ENCODE data around the gene TECPR2. TPM values are rescaled to one million over a fixed set of nuclear protein-coding genes. Genes with fewer than 3 reads are reported as not detected.
A peak's percentile ranks its signal among the peaks of the same experiment; 100 is the strongest.

TECPR2 gene
- total RNA-seq, 1 donor from 2014 or later: 8.4 TPM

DNA sequence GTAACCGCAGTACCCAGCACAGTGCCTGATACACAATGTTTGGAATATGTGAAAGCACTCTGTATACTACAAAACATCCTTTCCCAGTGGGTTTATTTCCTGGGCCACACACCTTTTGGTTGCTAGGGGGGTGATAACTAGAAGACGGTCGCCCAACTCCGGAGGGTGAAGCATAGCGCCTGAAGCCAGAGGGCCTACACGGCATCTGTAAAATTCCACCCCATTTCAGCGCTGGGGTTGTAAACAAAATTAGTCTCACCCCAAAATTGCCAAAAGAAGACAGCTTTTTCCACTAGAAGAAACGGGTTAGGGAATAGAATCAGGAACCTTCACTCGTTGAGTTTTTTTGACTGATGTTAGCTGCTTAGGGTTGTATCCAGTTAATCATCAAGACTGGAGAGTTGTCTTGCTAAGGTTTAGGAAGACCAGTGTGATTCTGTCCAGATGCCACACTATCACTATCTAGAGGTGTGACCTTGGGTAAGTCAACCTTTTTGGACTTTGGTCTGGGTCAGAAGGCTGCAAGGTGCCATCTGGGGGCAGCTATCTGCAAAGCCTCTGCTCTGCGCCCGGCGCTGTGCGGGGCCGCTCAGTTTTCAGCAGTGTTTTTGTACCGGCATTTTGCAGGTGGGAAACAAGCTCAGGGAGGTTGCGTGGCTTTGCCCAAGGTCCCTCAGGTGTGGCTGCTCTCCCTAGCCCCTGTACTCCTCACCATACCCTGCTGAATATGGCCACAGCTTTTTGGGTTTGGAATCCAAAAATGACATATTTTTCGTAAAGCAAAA, 41.9 kb upstream of the TECPR2 start:
- Histone ChIP-seq H3K4me3 (peak overlapping the region; percentile 92), H3K4me1 (peaks cover 22% of the 10 kb centered on the region), H3K9me3 (ENCODE audit: low read depth) (no peaks in the 10 kb centered on the region), H3K4me2 (peak overlapping the region; percentile 94), H2AFZ (replicated peaks) (no peak overlapping the region), H3K36me3 (no peaks in the 10 kb centered on the region), H4K20me1 (ENCODE audit: low read depth) (no peaks in the 10 kb centered on the region), H3K27me3 (no peaks in the 10 kb centered on the region), H3K9ac (no peak overlapping the region), H3K27ac (no peak overlapping the region), H3F3A (ENCODE audit: low read depth) (peaks cover 40% of the 10 kb centered on the region), H3K79me2 (ENCODE audit: low read depth) (peaks cover 11% of the 10 kb centered on the region)
- Mint-ChIP-seq H3K4me1 (peaks cover 36% of the 10 kb centered on the region), H3K4me3 (peak overlapping the region; percentile 97), H3K9me3 (peaks cover 5% of the 10 kb centered on the region), H3K27ac (no peak overlapping the region), H3K36me3 (peaks cover 3% of the 10 kb centered on the region), H3K27me3 (ENCODE audit: insufficient read depth, low read depth) (peaks cover 22% of the 10 kb centered on the region)
- TF ChIP-seq, protein P1, sequence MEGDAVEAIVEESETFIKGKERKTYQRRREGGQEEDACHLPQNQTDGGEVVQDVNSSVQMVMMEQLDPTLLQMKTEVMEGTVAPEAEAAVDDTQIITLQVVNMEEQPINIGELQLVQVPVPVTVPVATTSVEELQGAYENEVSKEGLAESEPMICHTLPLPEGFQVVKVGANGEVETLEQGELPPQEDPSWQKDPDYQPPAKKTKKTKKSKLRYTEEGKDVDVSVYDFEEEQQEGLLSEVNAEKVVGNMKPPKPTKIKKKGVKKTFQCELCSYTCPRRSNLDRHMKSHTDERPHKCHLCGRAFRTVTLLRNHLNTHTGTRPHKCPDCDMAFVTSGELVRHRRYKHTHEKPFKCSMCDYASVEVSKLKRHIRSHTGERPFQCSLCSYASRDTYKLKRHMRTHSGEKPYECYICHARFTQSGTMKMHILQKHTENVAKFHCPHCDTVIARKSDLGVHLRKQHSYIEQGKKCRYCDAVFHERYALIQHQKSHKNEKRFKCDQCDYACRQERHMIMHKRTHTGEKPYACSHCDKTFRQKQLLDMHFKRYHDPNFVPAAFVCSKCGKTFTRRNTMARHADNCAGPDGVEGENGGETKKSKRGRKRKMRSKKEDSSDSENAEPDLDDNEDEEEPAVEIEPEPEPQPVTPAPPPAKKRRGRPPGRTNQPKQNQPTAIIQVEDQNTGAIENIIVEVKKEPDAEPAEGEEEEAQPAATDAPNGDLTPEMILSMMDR (IDR thresholded peaks at IDR 0.05): no peak
- TF ChIP-seq EZH2 (IDR thresholded peaks at IDR 0.05) (no peak), EZH2phosphoT487 (IDR thresholded peaks at IDR 0.05) (no peak)
- DNase-seq (ENCODE audit: low spot score): no peak

DNA sequence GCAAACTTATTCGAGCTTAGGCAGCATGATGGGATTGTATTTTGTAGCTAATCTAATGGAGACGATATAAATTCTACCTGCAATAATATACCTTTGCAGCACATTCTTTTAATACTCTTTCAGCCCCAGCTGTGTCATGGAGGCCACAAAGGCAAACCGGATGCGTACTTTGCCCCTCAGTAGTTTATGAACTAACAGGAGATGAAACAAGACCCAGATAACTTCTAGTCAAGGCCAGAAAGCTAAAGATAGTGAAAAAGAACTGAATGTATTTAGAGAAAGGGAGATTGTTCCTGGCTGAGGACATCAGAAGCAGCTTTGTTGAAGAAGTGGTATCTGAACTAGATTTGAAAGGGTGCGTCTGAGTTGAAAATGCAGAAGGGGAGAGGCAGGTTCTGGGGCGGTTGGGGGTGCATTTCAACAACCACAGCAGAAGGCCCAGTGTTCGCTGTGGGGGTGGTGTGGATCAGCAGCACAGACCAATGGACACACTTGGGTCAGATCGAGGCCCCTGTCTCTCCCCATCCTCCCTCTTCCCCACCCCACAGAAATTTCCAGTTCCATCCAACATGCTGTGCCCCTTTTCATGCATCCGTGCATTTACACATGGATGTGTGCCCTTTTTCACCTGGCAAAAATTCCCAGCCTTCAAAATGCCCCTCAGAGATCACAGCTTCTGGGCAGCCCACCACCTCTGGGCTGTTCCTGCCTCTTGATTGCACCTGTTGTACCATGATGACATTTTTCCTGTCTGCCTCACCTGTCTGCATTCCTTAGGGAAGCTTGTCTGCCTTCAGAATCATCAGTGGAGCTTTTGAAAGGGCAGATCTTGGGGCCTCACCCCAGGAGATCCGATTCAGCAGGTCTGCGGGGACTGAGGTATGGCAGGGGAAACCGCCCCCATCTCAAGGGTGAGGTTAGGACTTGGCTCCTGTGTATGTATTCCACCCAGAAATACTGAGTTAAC, 41.0 kb upstream of the TECPR2 start:
- no peak overlapping the region for H3K9ac ChIP-seq
- peaks cover 17% of the 10 kb centered on the region for H3K4me1 ChIP-seq
- no peaks in the 10 kb centered on the region for H3K9me3 ChIP-seq (ENCODE audit: low read depth)
- no peak overlapping the region for H3K4me3 ChIP-seq
- H2AFZ ChIP-seq (replicated peaks): no peak overlapping the region
- no peak for DNase-seq (ENCODE audit: low spot score)
- Mint-ChIP-seq H3K27me3 (ENCODE audit: insufficient read depth, low read depth) (peaks cover 14% of the 10 kb centered on the region), H3K4me3 (peak overlapping the region; percentile 97), H3K4me1 (peaks cover 28% of the 10 kb centered on the region), H3K27ac (no peak overlapping the region), H3K9me3 (peaks cover 4% of the 10 kb centered on the region), H3K36me3 (peaks cover 7% of the 10 kb centered on the region)
- H3K79me2 ChIP-seq (ENCODE audit: low read depth): peaks cover 11% of the 10 kb centered on the region
- no peaks in the 10 kb centered on the region for H4K20me1 ChIP-seq (ENCODE audit: low read depth)
- H3K27me3 ChIP-seq: no peaks in the 10 kb centered on the region
- no peaks in the 10 kb centered on the region for H3K36me3 ChIP-seq
- TF ChIP-seq, protein P1 (IDR thresholded peaks at IDR 0.05): no peak
- TF ChIP-seq EZH2phosphoT487 (IDR thresholded peaks at IDR 0.05): no peak
- no peak for TF ChIP-seq EZH2 (IDR thresholded peaks at IDR 0.05)
- H3F3A ChIP-seq (ENCODE audit: low read depth): peaks cover 31% of the 10 kb centered on the region
- H3K27ac ChIP-seq: no peak overlapping the region
- no peak overlapping the region for H3K4me2 ChIP-seq

DNA sequence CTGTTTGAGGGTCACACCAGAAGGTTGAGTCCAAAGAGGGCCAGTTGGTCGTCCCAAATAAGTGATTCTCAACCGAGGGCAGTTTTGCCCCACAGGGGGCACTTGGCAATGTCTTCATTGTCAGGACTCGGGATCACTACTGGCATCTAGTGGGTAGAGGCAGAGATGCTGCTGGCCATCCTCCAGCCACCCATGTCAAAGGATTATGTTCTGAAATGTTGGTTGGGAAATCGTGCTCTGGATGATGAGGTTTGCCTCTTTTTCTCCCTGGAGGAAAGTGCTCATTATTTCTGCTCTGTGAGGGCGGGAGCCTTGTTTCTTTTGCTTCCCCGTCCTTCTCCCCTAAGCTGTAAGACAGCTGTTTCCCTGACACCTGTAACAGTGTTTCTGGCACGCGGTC, 39.6 kb upstream of the TECPR2 start:
- H2AFZ ChIP-seq (replicated peaks): no peak overlapping the region
- Mint-ChIP-seq H3K4me3 (peak overlapping the region; percentile 68), H3K27ac (peak overlapping the region; percentile 57), H3K9me3 (no peaks in the 10 kb centered on the region), H3K36me3 (peaks cover 7% of the 10 kb centered on the region), H3K4me1 (peaks cover 16% of the 10 kb centered on the region), H3K27me3 (ENCODE audit: insufficient read depth, low read depth) (peaks cover 4% of the 10 kb centered on the region)
- TF ChIP-seq EZH2phosphoT487 (IDR thresholded peaks at IDR 0.05) (no peak), EZH2 (IDR thresholded peaks at IDR 0.05) (no peak)
- TF ChIP-seq, protein P1 (IDR thresholded peaks at IDR 0.05): peak; percentile 50
- H3K79me2 ChIP-seq (ENCODE audit: low read depth): peaks cover 11% of the 10 kb centered on the region
- no peaks in the 10 kb centered on the region for H3K27me3 ChIP-seq
- H3K9ac ChIP-seq: no peak overlapping the region
- peaks cover 20% of the 10 kb centered on the region for H3F3A ChIP-seq (ENCODE audit: low read depth)
- no peak overlapping the region for H3K4me3 ChIP-seq
- no peaks in the 10 kb centered on the region for H3K9me3 ChIP-seq (ENCODE audit: low read depth)
- peak; percentile 65 for DNase-seq (ENCODE audit: low spot score)
- no peaks in the 10 kb centered on the region for H4K20me1 ChIP-seq (ENCODE audit: low read depth)
- peaks cover 9% of the 10 kb centered on the region for H3K4me1 ChIP-seq
- no peak overlapping the region for H3K4me2 ChIP-seq
- no peak overlapping the region for H3K27ac ChIP-seq
- H3K36me3 ChIP-seq: no peaks in the 10 kb centered on the region

All from neural progenitor cell (in vitro differentiated cells).